Gastrocnemius medialis (tissue), 4 donors: ENCODE measurements around the gene ADAMTS20. TPM values are rescaled to one million over a fixed set of nuclear protein-coding genes. Genes with fewer than 3 reads are reported as not detected.

Experiments used
- ATAC-seq, 2 donors: fragments of 150-250 bp; one replicate each; pipeline ENCODE4 v1.9.1; 2016
- DNase-seq, 2 donors: peaks; one replicate each; pipeline ENCODE4 v3.0.0-alpha.2; 2019
- H3K27ac ChIP-seq, 4 donors: fragments of 200-600 bp; sonication (generic); 1 replicate in 1 of 4; 2 replicates in 3 of 4; pipeline ENCODE4 v1.5.1; 2016 to 2018; ENCODE audit warnings: mild to moderate bottlenecking in 2 of 4, moderate library complexity in 1 of 4
- H3K27me3 ChIP-seq, 3 donors: fragments of 200-600 bp; sonication (generic) in 2 of 3; 1 replicate in 1 of 3; 2 replicates in 2 of 3; pipeline versions ENCODE4 v1.5.1 to v1.6.0; 2016 to 2019; ENCODE audit warnings: mild to moderate bottlenecking in 1 of 3, moderate library complexity in 1 of 3
- H3K36me3 ChIP-seq, 2 donors: fragments of 200-600 bp; sonication (generic) in 1 of 2; one replicate each; pipeline ENCODE4 v1.5.1; 2017 to 2018
- H3K4me1 ChIP-seq, 2 donors: fragments of 200-600 bp; sonication (generic) in 1 of 2; one replicate each; pipeline ENCODE4 v1.5.1; 2016 to 2017; ENCODE audit warnings: mild to moderate bottlenecking in 2 of 2
- H3K4me3 ChIP-seq, 4 donors: fragments of 200-600 bp; sonication (generic) in 3 of 4; 1 replicate in 1 of 4; 2 replicates in 3 of 4; pipeline ENCODE4 v1.5.1; 2016 to 2019; ENCODE audit warnings: mild to moderate bottlenecking in 2 of 4
- H3K9me3 ChIP-seq, 3 donors: fragments of 200-600 bp; sonication (generic) in 2 of 3; 1 replicate in 1 of 3; 2 replicates in 2 of 3; pipeline ENCODE4 v1.5.1; 2016 to 2019
- POLR2A ChIP-seq, 2 donors: fragments of 450-650 bp; IDR thresholded peaks; one replicate each; pipeline ENCODE4 v1.6.1; 2017; ENCODE audit warnings: antibody characterized with exemption in 2 of 2, mild to moderate bottlenecking in 2 of 2, moderate library complexity in 2 of 2
- in situ Hi-C, 4 donors: fragments of 200-750 bp; cut with MboI; loops; one replicate each; pipeline versions ENCODE4 v1.15.0 to v1.8.0; 2017; ENCODE audit warnings: low sequenced_read_pairs in 4 of 4
- intact Hi-C: fragments of 100-400 bp; cut with DNase I; formaldehyde crosslinking; loops from one replicate; pipeline ENCODE4 v1.15.1; 2023; ENCODE audit warnings: low total_unique reads
- total RNA-seq, 4 donors: library from RNA; depleted of rRNA; stranded (reverse); fragments of >200 nt; gene quantifications; one replicate each; pipeline versions ENCODE4 v1.1.0 to v1.2.3, GENCODE V29; 2016
- TF ChIP-seq, protein P1 (sequence below), 5 experiments: fragments of 450-650 bp in 3 of 5; fragments of 200-600 bp in 2 of 5; sonication (generic) in 2 of 5; IDR thresholded peaks in 4 of 5; conservative IDR thresholded peaks in 1 of 5; 1 replicate in 4 of 5; 2 replicates in 1 of 5; pipeline ENCODE4 v1.5.1; 2016 to 2019; ENCODE audit warnings: antibody characterized with exemption in 5 of 5, mild to moderate bottlenecking in 3 of 5, moderate library complexity in 3 of 5

ADAMTS20 gene
- total RNA-seq, 4 donors from 2014 or later = not detected

- Histone ChIP-seq H3K27ac (no peak overlapping the region), H3K27me3 (no peaks in the 10 kb centered on the region), H3K36me3 (no peaks in the 10 kb centered on the region), H3K4me3 (no peak overlapping the region), H3K4me1 (no peaks in the 10 kb centered on the region), H3K9me3 (no peaks in the 10 kb centered on the region)
- intact Hi-C loops (no loop called here), in situ Hi-C loops (no loop called here)
- DNase-seq (no peak), ATAC-seq (no peak)
- no peak for TF ChIP-seq POLR2A (IDR thresholded peaks at IDR 0.05)
- TF ChIP-seq, protein P1, sequence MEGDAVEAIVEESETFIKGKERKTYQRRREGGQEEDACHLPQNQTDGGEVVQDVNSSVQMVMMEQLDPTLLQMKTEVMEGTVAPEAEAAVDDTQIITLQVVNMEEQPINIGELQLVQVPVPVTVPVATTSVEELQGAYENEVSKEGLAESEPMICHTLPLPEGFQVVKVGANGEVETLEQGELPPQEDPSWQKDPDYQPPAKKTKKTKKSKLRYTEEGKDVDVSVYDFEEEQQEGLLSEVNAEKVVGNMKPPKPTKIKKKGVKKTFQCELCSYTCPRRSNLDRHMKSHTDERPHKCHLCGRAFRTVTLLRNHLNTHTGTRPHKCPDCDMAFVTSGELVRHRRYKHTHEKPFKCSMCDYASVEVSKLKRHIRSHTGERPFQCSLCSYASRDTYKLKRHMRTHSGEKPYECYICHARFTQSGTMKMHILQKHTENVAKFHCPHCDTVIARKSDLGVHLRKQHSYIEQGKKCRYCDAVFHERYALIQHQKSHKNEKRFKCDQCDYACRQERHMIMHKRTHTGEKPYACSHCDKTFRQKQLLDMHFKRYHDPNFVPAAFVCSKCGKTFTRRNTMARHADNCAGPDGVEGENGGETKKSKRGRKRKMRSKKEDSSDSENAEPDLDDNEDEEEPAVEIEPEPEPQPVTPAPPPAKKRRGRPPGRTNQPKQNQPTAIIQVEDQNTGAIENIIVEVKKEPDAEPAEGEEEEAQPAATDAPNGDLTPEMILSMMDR (IDR thresholded peaks at IDR 0.05 in 4 of 5, conservative IDR thresholded peaks at IDR 0.05 in 1 of 5) = no peak
Observed at GRCh38 chr12:43577381-43577780, 25.4 kb upstream of the ADAMTS20 start.

GRCh38 chr12:43576162-43576561 is 24.2 kb upstream of the ADAMTS20 start:
- in situ Hi-C loops = no loop called here
- DNase-seq = no peak
- no peaks in the 10 kb centered on the region for H3K4me1 ChIP-seq

DNA sequence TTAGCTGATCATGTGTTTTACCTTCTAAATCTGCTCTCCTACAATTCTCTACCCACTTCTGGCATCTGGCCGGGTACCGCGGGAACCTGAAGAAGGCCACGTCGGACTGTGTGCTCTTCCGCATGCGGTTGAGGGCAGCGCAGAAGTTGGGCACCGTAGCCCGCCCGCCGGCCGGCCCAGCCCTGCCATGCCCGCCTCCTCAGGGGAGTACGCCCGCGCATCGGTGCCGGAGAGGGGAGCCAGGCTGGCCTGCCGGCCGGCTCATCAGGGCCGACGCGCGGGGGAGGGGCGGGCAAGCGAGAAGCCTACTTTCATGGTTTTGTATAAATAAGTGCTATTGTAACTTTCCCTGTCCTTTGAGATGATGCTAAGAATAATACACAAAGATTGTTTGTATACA is 19.9 kb upstream of the ADAMTS20 start:
- Histone ChIP-seq H3K9me3 (no peaks in the 10 kb centered on the region), H3K4me3 (no peak overlapping the region), H3K27ac (no peak overlapping the region), H3K4me1 (no peaks in the 10 kb centered on the region), H3K27me3 (no peaks in the 10 kb centered on the region), H3K36me3 (no peaks in the 10 kb centered on the region)
- DNase-seq (no peak), ATAC-seq (no peak)
- TF ChIP-seq, protein P1 (IDR thresholded peaks at IDR 0.05 in 4 of 5, conservative IDR thresholded peaks at IDR 0.05 in 1 of 5) = no peak
- no peak for TF ChIP-seq POLR2A (IDR thresholded peaks at IDR 0.05)
- intact Hi-C loops = no loop called here
- in situ Hi-C loops = no loop called here

More at GRCh38 chr12:43576162-43576561, 24.2 kb upstream of the ADAMTS20 start:
- H3K27ac ChIP-seq = no peak overlapping the region
- no peaks in the 10 kb centered on the region for H3K36me3 ChIP-seq
- H3K27me3 ChIP-seq = no peaks in the 10 kb centered on the region
- H3K4me3 ChIP-seq = no peak overlapping the region
- H3K9me3 ChIP-seq = no peaks in the 10 kb centered on the region
- no peak for ATAC-seq
- intact Hi-C loops = no loop called here
- TF ChIP-seq, protein P1 (IDR thresholded peaks at IDR 0.05 in 4 of 5, conservative IDR thresholded peaks at IDR 0.05 in 1 of 5) = no peak
- TF ChIP-seq POLR2A (IDR thresholded peaks at IDR 0.05) = no peak

- in situ Hi-C loops = no loop called here
- Histone ChIP-seq H3K4me1 (no peaks in the 10 kb centered on the region), H3K9me3 (no peaks in the 10 kb centered on the region), H3K27me3 (peaks cover 10 to 15% (median 13%) of the 10 kb centered on the region in 3 donors), H3K4me3 (no peak overlapping the region), H3K27ac (no peak overlapping the region), H3K36me3 (no peaks in the 10 kb centered on the region)
- intact Hi-C loops = no loop called here
- no peak for TF ChIP-seq POLR2A (IDR thresholded peaks at IDR 0.05)
- TF ChIP-seq, protein P1 (IDR thresholded peaks at IDR 0.05 in 4 of 5, conservative IDR thresholded peaks at IDR 0.05 in 1 of 5) = no peak
- ATAC-seq (no peak), DNase-seq (no peak)
Observed at GRCh38 chr12:43556057-43556456, 4.1 kb upstream of the ADAMTS20 start.
